ENCODE data around the gene ZNF607. TPM values are rescaled to one million over a fixed set of nuclear protein-coding genes. Genes with fewer than 3 reads are reported as not detected.

Gene ZNF607
- polyA plus RNA-seq, 3 donors, result 0.41 to 0.49 TPM; not detected in 1

GRCh38 chr19:37699057-37699456 lies 20.5 kb downstream of the ZNF607 start:
- no peak for DNase-seq
- Histone ChIP-seq H3K27me3 (ENCODE audit: control insufficient read depth in 2 of 2, insufficient read depth in 2 of 2, low read length in 2 of 2) (no peaks in the 10 kb centered on the region), H3K9ac (ENCODE audit: insufficient read depth, low read length, poor library complexity, severe bottlenecking) (no peak overlapping the region), H3K9me3 (replicated peaks in 1 of 2; ENCODE audit: control insufficient read depth in 1 of 2, insufficient read depth in 1 of 2, low read length in 2 of 2) (peaks cover 45 to 83% of the 10 kb centered on the region in 2 donors), H4K20me1 (ENCODE audit: insufficient read depth, low read length) (no peaks in the 10 kb centered on the region), H3K4me2 (replicated peaks; ENCODE audit: extremely low read depth, low read length, poor library complexity, severe bottlenecking) (no peak overlapping the region), H3K79me2 (ENCODE audit: insufficient read depth, low read length) (no peaks in the 10 kb centered on the region), H3K27ac (ENCODE audit: low read depth in 1 of 2, low read length in 2 of 2) (no peak overlapping the region), H3K36me3 (replicated peaks in 1 of 2; ENCODE audit: control insufficient read depth in 1 of 2, insufficient read depth in 2 of 2, low read length in 2 of 2) (peaks cover 0 to 24% of the 10 kb centered on the region in 2 donors), H3K4me1 (ENCODE audit: control insufficient read depth in 1 of 2, insufficient read depth in 2 of 2, low read length in 2 of 2) (no peaks in the 10 kb centered on the region), H2AFZ (ENCODE audit: insufficient read depth, low read depth, low read length, poor library complexity, severe bottlenecking) (no peak overlapping the region), H3K4me3 (replicated peaks in 1 of 3; ENCODE audit: low read depth in 2 of 3, low read length in 3 of 3) (no peak overlapping the region)
- TF ChIP-seq CTCF (IDR thresholded peaks at IDR 0.05), result no peak
- Mint-ChIP-seq H3K4me3 (no peak overlapping the region), H3K27ac (no peak overlapping the region), H3K36me3 (peaks cover 17 to 33% of the 10 kb centered on the region in 2 donors), H3K9me3 (peaks cover 39 to 80% (median 59%) of the 10 kb centered on the region in 7 donors), H3K4me1 (no peaks in the 10 kb centered on the region), H3K27me3 (ENCODE audit: low read depth in 3 of 3) (no peaks in the 10 kb centered on the region)
- 100% methylated on average over 1 of the region's 5 CpGs for WGBS (ENCODE audit: insufficient coverage)
- intact Hi-C loops (cut with micrococcal nuclease), result no loop called here

GRCh38 chr19:37698216-37698615 lies 21.3 kb downstream of the ZNF607 start:
- TF ChIP-seq CTCF (IDR thresholded peaks at IDR 0.05), result no peak
- Mint-ChIP-seq H3K9me3 (peaks cover 39 to 82% (median 61%) of the 10 kb centered on the region in 7 donors), H3K27me3 (ENCODE audit: low read depth in 3 of 3) (peaks cover 0 to 1% (median under 1%) of the 10 kb centered on the region in 3 donors), H3K4me1 (no peaks in the 10 kb centered on the region), H3K27ac (no peak overlapping the region), H3K36me3 (peaks cover 12 to 28% of the 10 kb centered on the region in 2 donors), H3K4me3 (no peak overlapping the region)
- no peaks in the 10 kb centered on the region for H3K79me2 ChIP-seq (ENCODE audit: insufficient read depth, low read length)
- no peaks in the 10 kb centered on the region for H4K20me1 ChIP-seq (ENCODE audit: insufficient read depth, low read length)
- H3K4me3 ChIP-seq (replicated peaks in 1 of 3; ENCODE audit: low read depth in 2 of 3, low read length in 3 of 3), result no peak overlapping the region
- no CpG with 5 or more reads among the region's 6 CpGs for whole genome bisulfite sequencing (ENCODE audit: insufficient coverage)
- H3K9me3 ChIP-seq (replicated peaks in 1 of 2; ENCODE audit: control insufficient read depth in 1 of 2, insufficient read depth in 1 of 2, low read length in 2 of 2), result peaks cover 47 to 84% of the 10 kb centered on the region in 2 donors
- no peaks in the 10 kb centered on the region for H3K4me1 ChIP-seq (ENCODE audit: control insufficient read depth in 1 of 2, insufficient read depth in 2 of 2, low read length in 2 of 2)
- H3K36me3 ChIP-seq (replicated peaks in 1 of 2; ENCODE audit: control insufficient read depth in 1 of 2, insufficient read depth in 2 of 2, low read length in 2 of 2), result peaks cover 0 to 24% of the 10 kb centered on the region in 2 donors
- H2AFZ ChIP-seq (ENCODE audit: insufficient read depth, low read depth, low read length, poor library complexity, severe bottlenecking), result no peak overlapping the region
- intact Hi-C loops (cut with micrococcal nuclease), result no loop called here
- no peak overlapping the region for H3K9ac ChIP-seq (ENCODE audit: insufficient read depth, low read length, poor library complexity, severe bottlenecking)
- H3K27ac ChIP-seq (ENCODE audit: low read depth in 1 of 2, low read length in 2 of 2), result no peak overlapping the region
- H3K4me2 ChIP-seq (replicated peaks; ENCODE audit: extremely low read depth, low read length, poor library complexity, severe bottlenecking), result no peak overlapping the region
- H3K27me3 ChIP-seq (ENCODE audit: control insufficient read depth in 2 of 2, insufficient read depth in 2 of 2, low read length in 2 of 2), result no peaks in the 10 kb centered on the region
- no peak for DNase-seq
